Heart left ventricle (tissue), 16 donors: ENCODE data around the gene TRIM54. TPM values are rescaled to one million over a fixed set of nuclear protein-coding genes. Genes with fewer than 3 reads are reported as not detected.

Source experiments
- ATAC-seq, 4 donors: fragments of 200-7000 bp; cut with Tn5 transposase; one replicate each; pipeline ENCODE4 v1.9.1; 2020 to 2022; ENCODE audit warnings: moderate library complexity in 4 of 4, mild to moderate bottlenecking in 3 of 4, moderate number of reproducible peaks in 1 of 4
- DNase-seq, 5 donors: peaks; one replicate each; pipeline ENCODE4 v3.0.0-alpha.2; 2020
- H3K27ac ChIP-seq, 12 donors: fragments of 200-600 bp; sonication (generic) in 4 of 12; one replicate each; pipeline versions ENCODE4 v1.5.0 to v1.8.0; 2016 to 2022; ENCODE audit warnings: mild to moderate bottlenecking in 2 of 12
- H3K27me3 ChIP-seq, 9 donors: fragments of 200-600 bp; sonication (generic) in 2 of 9; one replicate each; pipeline versions ENCODE4 v1.5.1 to v1.8.0; 2016 to 2022; ENCODE audit warnings: mild to moderate bottlenecking in 3 of 9
- H3K36me3 ChIP-seq, 9 donors: fragments of 200-600 bp; sonication (generic) in 2 of 9; one replicate each; pipeline versions ENCODE4 v1.5.0 to v1.8.0; 2018 to 2022; ENCODE audit warnings: mild to moderate bottlenecking in 2 of 9
- H3K4me1 ChIP-seq, 12 donors: fragments of 200-600 bp; sonication (generic) in 4 of 12; one replicate each; pipeline versions ENCODE4 v1.5.0 to v1.8.0; 2016 to 2022; ENCODE audit warnings: mild to moderate bottlenecking in 3 of 12
- H3K4me3 ChIP-seq, 12 donors: fragments of 200-600 bp; sonication (generic) in 4 of 12; one replicate each; pipeline versions ENCODE4 v1.5.0 to v1.8.0; 2017 to 2022; ENCODE audit warnings: mild to moderate bottlenecking in 9 of 12, moderate library complexity in 4 of 12
- H3K9me3 ChIP-seq, 12 donors: fragments of 200-600 bp; sonication (generic) in 4 of 12; one replicate each; pipeline versions ENCODE4 v1.5.0 to v1.8.0; 2016 to 2022; ENCODE audit warnings: mild to moderate bottlenecking in 1 of 12
- CTCF ChIP-seq, 12 donors: fragments of 200-600 bp; sonication (generic) in 4 of 12; IDR thresholded peaks; one replicate each; pipeline versions ENCODE4 v1.5.0 to v1.8.0; 2018 to 2022; ENCODE audit warnings: antibody characterized with exemption in 12 of 12, mild to moderate bottlenecking in 5 of 12
- POLR2A ChIP-seq, 2 donors: fragments of 450-650 bp; IDR thresholded peaks; one replicate each; pipeline ENCODE4 v1.6.1; 2017; ENCODE audit warnings: antibody characterized with exemption in 2 of 2, mild to moderate bottlenecking in 2 of 2, moderate library complexity in 2 of 2
- WGBS, 4 donors: extraction: QIAGEN DNeasy Blood & Tissue Kit in 2 of 4; methylation state at CpG; one replicate each; pipeline versions ENCODE4 v1.1.5 to v1.1.7; 2013 to 2018; 5-methylcytosine and 5-hydroxymethylcytosine counted together
- intact Hi-C, 10 donors: fragments of 100-400 bp; cut with DNase I; formaldehyde crosslinking; loops; one replicate each; pipeline versions ENCODE4 v1.11.1 to v1.14.2; 2022
- polyA plus RNA-seq, 2 donors: library from polyadenylated mRNA; stranded (reverse); fragments of 200-250 nt; gene quantifications; one replicate each; pipeline ENCODE4 v1.2.3, GENCODE V29; 2013
- total RNA-seq, 9 donors: library from RNA; depleted of rRNA in 2 of 9; stranded (reverse); fragments of >200 nt in 2 of 9; fragmentation: NEBNext Ultra II Directional in 3 of 9; extraction: Animal tissue kit (Norgen Biotek cat#: 25700) in 3 of 9; gene quantifications; one replicate each; pipeline versions ENCODE4 v1.1.0 to v1.2.4, GENCODE V29; 2016 to 2023
- donor health status: ischemic (EF 13 %, LVEDD 7.1; RV severe dilation, severe dysfunction).
- donor health status: healthy with polysubstance abuse.
- donor health status: DM: no; HTN: yes; CAD: no.
- donor health status: DM: no; HTN: no; CAD: no.
- donor health status: ischemic (EF 25% LVEDD 6.9; RV normal size, moderate dysfunction).
- donor health status: ischemic (EF 25% LVEDD 5.7; RV mildly dilated, moderate dysfunction).
- donor health status: healthy.
- donor health status: DM: yes; HTN: yes; CAD: no.
- donor health status: ischemic (EF 35%, LVEDD 5.7; RV mildly dilated, moderate dysfunction).
- donor health status: nonischemic (EF 11% LVEDD 7.7; RV severe dilation, severe dysfunction).
- donor health status: DM: yes; HTN: yes; CAD: no.
- donor health status: PGD.
- donor health status: ischemic (EF 29% LVEDD 5.4; RV normal size, mild dysfunction).
- donor health status: nonischemic (EF 23%, LVEDD 6.1; RV moderate dilation, normal function).

TRIM54 gene
- total and polyA plus RNA-seq, 11 donors, result 128 to 329 (median 241) TPM

GRCh38 chr2:27245626-27246025 lies 36.6 kb upstream of the TRIM54 start:
- ATAC-seq (peak in 1 of 4 donors; percentile 25), DNase-seq (no peak)
- WGBS, 4 donors, result 54 to 75% (median 60%) methylated on average over 4 of the region's 4 CpGs
- Histone ChIP-seq H3K27me3 (peaks cover 0 to 9% (median 0%) of the 10 kb centered on the region in 9 donors), H3K36me3 (peaks cover 0 to 44% (median 29%) of the 10 kb centered on the region in 9 donors), H3K4me1 (peaks cover 0 to 32% (median 7%) of the 10 kb centered on the region in 12 donors), H3K9me3 (no peaks in the 10 kb centered on the region), H3K4me3 (no peak overlapping the region), H3K27ac (peak overlapping the region in 1 of 12 donors; percentile 8)
- intact Hi-C loops, result loop anchor here in 1 of 10 donors (5.0 kb wide), 1 partner anchor 37 kb away; the partner anchor contains the start of gene TRIM54
- TF ChIP-seq CTCF (IDR thresholded peaks at IDR 0.05) (no peak), POLR2A (IDR thresholded peaks at IDR 0.05) (no peak)

- Histone ChIP-seq H3K27ac (no peak overlapping the region), H3K27me3 (peaks cover 0 to 25% (median 0%) of the 10 kb centered on the region in 9 donors), H3K36me3 (peaks cover 0 to 23% (median 7%) of the 10 kb centered on the region in 9 donors), H3K4me3 (no peak overlapping the region), H3K4me1 (peaks cover 0 to 28% (median 6%) of the 10 kb centered on the region in 12 donors), H3K9me3 (no peaks in the 10 kb centered on the region)
- ATAC-seq (no peak), DNase-seq (no peak)
- intact Hi-C loops, result loop anchor here in 1 of 10 donors (5.0 kb wide), 1 partner anchor 34 kb away; the partner anchor contains the start of gene TRIM54
- no peak for TF ChIP-seq CTCF (IDR thresholded peaks at IDR 0.05)
- TF ChIP-seq POLR2A (IDR thresholded peaks at IDR 0.05), result no peak
- 69 to 91% (median 80%) methylated on average over 4 of the region's 4 CpGs for WGBS, 4 donors
Measured at GRCh38 chr2:27247893-27248292, 34.3 kb upstream of the TRIM54 start.

- peaks cover 0 to 32% (median 0%) of the 10 kb centered on the region in 9 donors for H3K27me3 ChIP-seq
- 47 to 57% (median 50%) methylated on average over 11 to 12 of the region's 12 CpGs for WGBS, 4 donors
Measured at GRCh38 chr2:27249159-27249890, 32.9 kb upstream of the TRIM54 start.

More at GRCh38 chr2:27249159-27249890, 32.9 kb upstream of the TRIM54 start:
- Histone ChIP-seq H3K36me3 (peaks cover 0 to 8% (median 0%) of the 10 kb centered on the region in 9 donors), H3K4me1 (peaks cover 0 to 14% (median 4%) of the 10 kb centered on the region in 12 donors), H3K9me3 (no peaks in the 10 kb centered on the region), H3K4me3 (no peak overlapping the region), H3K27ac (no peak overlapping the region)
- intact Hi-C loops, result loop anchor here in 1 of 10 donors (5.0 kb wide), 1 partner anchor 33 kb away; the partner anchor contains the start of gene TRIM54
- TF ChIP-seq CTCF (IDR thresholded peaks at IDR 0.05) (no peak), POLR2A (IDR thresholded peaks at IDR 0.05) (no peak)
- DNase-seq, result no peak
- ATAC-seq, result no peak
